Measurements from ENCODE around the gene LRRC1. TPM values are rescaled to one million over a fixed set of nuclear protein-coding genes. Genes with fewer than 3 reads are reported as not detected.

Gene LRRC1
- total and polyA plus RNA-seq, 10 of the 15 experiments (the other 5 are each of a cell fraction or from before 2014, with no cell fraction given), result 0.35 to 9.3 (median 0.63) TPM

- TF ChIP-seq JUNB (IDR thresholded peaks at IDR 0.05), result no peak
- no peak for TF ChIP-seq ASH2L (IDR thresholded peaks at IDR 0.05; ENCODE audit: borderline replicate concordance, low read depth)
- TF ChIP-seq HCFC1 (IDR thresholded peaks at IDR 0.05; ENCODE audit: low read length), result no peak
- TF ChIP-seq MAX (IDR thresholded peaks at IDR 0.05; ENCODE audit: low read depth, low read length), result no peak
- no peak for TF ChIP-seq JUND (IDR thresholded peaks at IDR 0.05; ENCODE audit: low read depth, low read length)
- no peak for TF ChIP-seq PKNOX1 (IDR thresholded peaks at IDR 0.05)
- no peak for TF ChIP-seq MEF2A (IDR thresholded peaks at IDR 0.05; ENCODE audit: insufficient read depth, low read depth, low read length)
- no peak for TF ChIP-seq CBX3 (IDR thresholded peaks at IDR 0.05; ENCODE audit: borderline replicate concordance, low read depth)
- TF ChIP-seq IKZF1 (conservative IDR thresholded peaks at IDR 0.05), result no peak
- no peak for TF ChIP-seq RFX5 (IDR thresholded peaks at IDR 0.05; ENCODE audit: low read depth, low read length)
- TF ChIP-seq IRF5 (IDR thresholded peaks at IDR 0.05; ENCODE audit: borderline replicate concordance), result no peak
- TF ChIP-seq RB1 (IDR thresholded peaks at IDR 0.05; ENCODE audit: borderline replicate concordance), result no peak
- no peak for TF ChIP-seq MTA2 (IDR thresholded peaks at IDR 0.05; ENCODE audit: low read depth)
- no peak for TF ChIP-seq USF1 (IDR thresholded peaks at IDR 0.05; ENCODE audit: borderline replicate concordance, extremely low read length, insufficient read depth, low read depth, low read length)
- no peak for TF ChIP-seq TBL1XR1 (IDR thresholded peaks at IDR 0.05; ENCODE audit: low read depth, low read length)
- intact Hi-C loops (cut with micrococcal nuclease; ENCODE audit: unreplicated experiment) (no loop called here), in situ Hi-C loops (cut with MboI) (no loop called here)
- Histone ChIP-seq H3K4me3 (no peak overlapping the region), H2AFZ (ENCODE audit: control insufficient read depth, low read depth, low read length) (no peak overlapping the region), H3K4me2 (ENCODE audit: control insufficient read depth, insufficient read depth) (no peak overlapping the region), H3K4me1 (ENCODE audit: control insufficient read depth, insufficient read depth, low read length) (no peaks in the 10 kb centered on the region), H3K79me2 (ENCODE audit: control insufficient read depth, insufficient read depth, low read length) (no peaks in the 10 kb centered on the region), H3K36me3 (ENCODE audit: control insufficient read depth in 2 of 2, insufficient read depth in 2 of 2, low read length in 1 of 2) (no peaks in the 10 kb centered on the region), H3K27me3 (replicated peaks in 1 of 2; ENCODE audit: control insufficient read depth in 2 of 2, insufficient read depth in 2 of 2, low read length in 1 of 2) (no peaks in the 10 kb centered on the region), H4K20me1 (ENCODE audit: control insufficient read depth, insufficient read depth) (no peaks in the 10 kb centered on the region), H3K27ac (ENCODE audit: control insufficient read depth, insufficient read depth) (no peak overlapping the region), H3K9ac (ENCODE audit: control insufficient read depth, insufficient read depth, low read length) (no peak overlapping the region), H3K9me3 (replicated peaks; ENCODE audit: control insufficient read depth, insufficient read depth, low read length) (no peaks in the 10 kb centered on the region; the same call in 2 of the 3 replicates)
- CTCF ChIA-PET, result no interaction called here
- BruUV-seq (replicated peaks), result no TSS peak
- POLR2A ChIA-PET, result no interaction called here
- 13% methylated on average over 2 of the region's 2 CpGs for WGBS (ENCODE audit: insufficient coverage, insufficient replicate concordance, low lambda C conversion rate, missing lambda C conversion rate)
- ATAC-seq (no peak), DNase-seq (ENCODE audit: low read depth, low spot score) (no peak), FAIRE-seq (no peak)
- SMC1A ChIA-PET (ENCODE audit: uncharacterized antibody, unreplicated experiment), result no interaction called here
- RAD21 ChIA-PET (ENCODE audit: unreplicated experiment), result no interaction called here
Observed at GRCh38 chr6:53877151-53877550, 82.3 kb downstream of the LRRC1 start.

All from GM12878 (cell line).